Fibroblast of skin of abdomen (primary cell): ENCODE measurements around the gene SPATA24. TPM values are rescaled to one million over a fixed set of nuclear protein-coding genes. Genes with fewer than 3 reads are reported as not detected.
"Not testable (repeated sequence)": the region's sequence is repeated elsewhere in the genome, so short reads cannot be mapped to it uniquely, and the experiment has no call there.

Source experiments
- DNase-seq: peaks from one replicate; pipeline ENCODE4 v3.0.0-alpha.2; 2013
- polyA plus RNA-seq, 2 experiments: library from polyadenylated mRNA; unstranded; fragments of 120-200 nt; gene quantifications; one replicate each; pipeline ENCODE4 v1.2.1, GENCODE V29; 2013; ENCODE audit not compliant: insufficient read length in 2 of 2

Gene SPATA24, protein sequence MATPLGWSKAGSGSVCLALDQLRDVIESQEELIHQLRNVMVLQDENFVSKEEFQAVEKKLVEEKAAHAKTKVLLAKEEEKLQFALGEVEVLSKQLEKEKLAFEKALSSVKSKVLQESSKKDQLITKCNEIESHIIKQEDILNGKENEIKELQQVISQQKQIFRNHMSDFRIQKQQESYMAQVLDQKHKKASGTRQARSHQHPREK
- 3.9 TPM for polyA plus RNA-seq (2013, experiment 1 of 2; ENCODE audit: insufficient read length)
- 3.5 TPM for polyA plus RNA-seq (2013, experiment 2 of 2; ENCODE audit: insufficient read length)

DNA sequence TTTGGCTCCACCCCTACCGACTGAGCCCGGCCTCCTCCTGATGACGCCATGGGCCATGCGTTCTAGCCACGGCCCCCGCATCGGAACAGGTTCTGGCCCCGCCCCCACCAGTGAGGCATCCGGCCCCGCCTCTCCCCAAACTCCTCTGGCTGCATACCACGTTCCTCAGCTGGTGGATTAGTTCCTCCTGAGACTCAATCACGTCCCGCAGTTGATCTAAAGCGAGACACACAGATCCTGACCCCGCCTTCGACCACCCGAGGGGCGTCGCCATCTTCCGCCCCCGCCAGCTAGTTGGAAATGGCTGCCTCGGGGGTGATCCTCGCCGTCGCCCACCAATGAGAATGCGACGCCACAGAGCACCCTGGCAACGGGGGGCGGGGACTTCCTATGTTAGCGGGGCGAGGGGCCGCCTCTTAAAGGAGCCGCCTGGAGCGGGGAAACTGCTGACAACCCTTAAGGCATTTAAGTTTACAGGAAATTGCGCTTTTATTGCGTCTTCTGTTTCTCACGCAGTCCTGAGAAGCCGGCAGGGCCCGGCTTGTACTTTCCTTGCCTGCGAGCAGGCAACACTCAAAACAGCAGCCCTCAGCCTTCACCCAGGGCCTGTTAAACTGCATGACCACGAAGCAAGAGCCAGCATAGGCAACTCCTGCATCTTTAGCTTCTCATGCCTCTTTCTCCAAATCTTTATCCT lies at the start of gene SPATA24:
Gene SPATA24, minus strand, starts transcription at position 303 of the 697 bp plus-strand sequence. Its CDS starts 29 bp downstream, at position 274.
- DNase-seq: peak; percentile 98

DNA sequence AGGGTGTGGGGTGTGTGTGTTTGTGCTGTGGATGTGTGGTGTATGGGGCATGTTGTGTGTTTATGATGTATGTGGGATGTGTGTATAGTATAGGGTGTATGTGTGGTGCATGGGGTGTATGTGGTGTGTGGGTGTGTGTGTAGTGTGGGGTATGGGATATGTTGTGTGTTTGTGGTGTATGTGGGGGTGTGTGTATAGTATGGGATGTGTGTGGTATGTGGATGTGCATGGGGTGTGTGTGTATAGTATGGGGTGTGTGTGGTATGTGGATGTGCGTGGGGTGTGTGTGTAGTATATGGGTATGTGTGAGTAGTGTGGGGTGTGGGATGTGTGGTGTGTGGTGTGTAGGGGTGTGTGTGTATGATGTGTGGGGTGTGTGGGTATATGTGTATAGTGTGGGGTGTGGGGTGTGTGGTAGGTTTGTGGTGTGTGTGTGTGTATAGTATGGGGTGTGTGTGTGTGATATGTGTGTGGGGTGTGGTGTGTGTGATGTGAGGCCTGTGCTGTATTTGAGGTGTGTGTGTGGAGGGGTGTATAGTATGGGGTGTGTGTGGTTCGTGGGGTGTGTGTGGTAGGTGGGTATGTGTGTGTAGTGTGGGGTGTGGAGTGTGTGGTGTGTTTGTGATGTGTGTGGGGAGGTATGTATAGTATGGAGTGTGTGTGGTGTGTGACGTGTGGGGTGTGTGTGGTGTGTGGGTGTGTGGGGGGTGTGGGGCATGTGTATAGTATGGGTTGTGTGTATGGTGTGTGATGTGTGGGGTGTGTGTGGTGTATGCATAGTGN lies 48.2 kb upstream of the SPATA24 start:
- DNase-seq: no peak

DNA sequence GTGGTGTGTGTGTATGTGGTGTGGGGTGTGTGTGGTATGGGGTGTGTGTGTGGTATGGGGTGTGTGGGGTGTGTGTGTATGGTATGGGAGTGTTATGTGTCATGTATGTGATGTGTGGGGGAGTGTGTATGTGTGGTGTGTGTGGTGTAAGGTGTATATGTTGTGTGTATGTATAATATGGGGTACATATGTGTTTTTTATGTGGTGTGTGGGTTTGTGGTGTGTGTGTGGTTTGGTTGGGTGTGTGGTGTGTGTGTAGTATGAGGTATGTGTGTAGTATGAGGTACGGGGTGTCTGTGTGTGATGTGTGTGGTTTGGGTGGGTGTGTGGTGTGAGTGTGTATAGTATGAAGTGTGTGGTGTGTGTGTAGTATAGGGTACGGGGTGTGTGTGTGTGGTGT lies 47.3 kb upstream of the SPATA24 start:
- DNase-seq: no peak

DNA sequence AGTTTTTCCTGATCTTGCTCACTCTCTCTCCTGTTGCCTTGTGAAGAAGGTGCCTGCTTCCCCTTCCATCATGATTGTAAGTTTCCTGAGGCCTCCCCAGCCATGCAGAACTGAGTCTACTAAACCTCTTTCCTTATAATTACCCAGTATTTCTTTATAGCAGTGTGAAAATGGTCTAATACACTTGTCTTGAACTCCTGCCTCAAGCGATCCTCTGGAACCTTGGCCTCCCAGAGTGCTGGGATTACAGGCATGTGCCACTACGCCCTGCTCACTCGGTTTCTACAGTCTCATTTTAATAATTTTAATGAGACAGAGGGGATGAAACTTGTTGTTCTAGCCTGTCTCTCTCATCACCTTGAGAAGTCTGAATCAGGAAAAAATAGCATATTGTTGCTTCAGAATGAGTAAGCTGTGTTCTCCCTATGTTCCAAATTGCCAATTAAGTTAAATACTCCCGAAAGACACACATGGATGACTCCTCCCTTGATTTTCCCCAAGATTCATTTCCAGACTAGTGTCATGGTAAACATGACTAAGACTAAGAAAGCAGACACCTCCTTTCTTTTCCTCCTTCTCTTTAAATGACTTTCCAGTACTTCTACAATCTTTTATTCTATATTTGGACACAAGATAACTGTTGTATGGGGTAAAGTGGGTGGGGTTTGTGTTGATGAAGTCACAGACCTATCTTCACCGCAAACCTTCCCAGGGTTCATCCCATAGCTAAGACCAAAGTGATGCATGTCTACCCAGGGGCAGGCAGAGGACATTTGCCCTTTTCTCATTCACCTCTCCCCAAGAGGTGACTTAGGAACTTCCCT lies 43.3 kb upstream of the SPATA24 start:
- DNase-seq: peak; percentile 58

DNA sequence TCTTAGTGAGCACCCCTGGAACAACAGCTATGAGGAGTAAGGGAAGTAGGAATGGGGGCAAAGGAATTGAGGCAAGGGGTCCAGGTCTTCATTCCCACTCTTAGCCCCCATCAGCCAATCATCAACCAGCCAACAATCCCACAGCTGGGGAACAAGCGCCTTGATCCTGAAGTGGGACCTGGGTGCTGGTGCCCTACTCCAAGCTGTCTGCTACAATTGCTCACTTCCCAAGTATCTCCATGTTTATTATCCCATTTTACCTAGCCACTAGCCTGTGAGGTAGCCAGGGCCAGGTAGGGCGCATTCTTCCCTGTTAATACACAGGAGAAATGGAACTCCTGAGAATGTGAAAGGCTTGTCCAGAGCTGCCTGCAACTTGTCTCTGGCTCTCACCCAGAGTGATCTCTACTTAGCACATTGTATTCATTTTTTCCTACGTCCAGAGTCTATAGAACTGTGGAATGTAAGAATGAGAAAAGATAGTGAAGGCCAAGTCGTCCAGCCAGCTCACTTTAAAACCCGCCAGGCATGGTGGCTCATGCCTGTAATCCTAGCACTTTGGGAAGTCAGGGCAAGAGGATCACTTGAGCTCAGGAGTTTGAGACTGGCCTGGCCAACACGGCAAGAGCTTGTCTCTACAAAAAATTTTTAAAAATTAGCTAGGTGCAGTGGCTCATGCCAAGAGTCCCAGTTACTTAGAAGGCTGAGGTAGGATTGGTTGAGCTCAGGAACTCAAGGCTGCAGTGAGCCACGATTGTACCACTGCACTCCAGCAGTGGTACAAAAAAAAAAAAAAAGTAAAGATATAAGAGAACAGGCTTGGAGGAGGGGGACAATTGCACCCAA lies 41.7 kb upstream of the SPATA24 start:
- DNase-seq: peak; percentile 89

DNA sequence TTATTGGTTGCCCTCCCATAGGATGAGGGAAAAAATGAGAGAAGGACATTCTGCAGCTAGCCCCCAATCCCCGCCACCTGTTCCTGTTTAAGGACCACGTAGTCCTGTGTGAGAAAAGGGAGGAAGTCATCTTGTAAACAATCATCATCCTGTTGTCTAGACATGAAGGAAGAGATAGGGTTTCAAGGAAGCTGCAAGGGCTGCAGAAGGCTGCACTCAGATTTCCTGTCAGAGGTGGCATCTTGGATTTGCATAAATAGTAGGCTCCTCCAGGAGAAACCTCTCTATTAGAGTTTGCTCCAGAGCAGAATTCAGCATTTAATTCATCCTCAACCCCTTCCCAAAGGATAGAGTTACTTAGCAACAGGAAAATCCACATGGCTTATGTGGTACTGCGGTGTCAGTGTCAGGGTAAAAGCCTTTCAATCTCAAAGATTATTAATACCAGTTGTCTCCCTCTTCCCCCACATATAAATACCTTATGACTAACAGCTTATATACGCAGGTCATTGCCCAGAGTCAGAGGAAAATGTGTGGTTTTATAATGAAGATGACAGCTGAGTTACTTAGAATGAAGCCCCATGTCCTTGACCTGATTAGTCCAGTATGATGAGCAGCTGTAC lies 40.1 kb upstream of the SPATA24 start:
- peak; percentile 96 for DNase-seq

DNA sequence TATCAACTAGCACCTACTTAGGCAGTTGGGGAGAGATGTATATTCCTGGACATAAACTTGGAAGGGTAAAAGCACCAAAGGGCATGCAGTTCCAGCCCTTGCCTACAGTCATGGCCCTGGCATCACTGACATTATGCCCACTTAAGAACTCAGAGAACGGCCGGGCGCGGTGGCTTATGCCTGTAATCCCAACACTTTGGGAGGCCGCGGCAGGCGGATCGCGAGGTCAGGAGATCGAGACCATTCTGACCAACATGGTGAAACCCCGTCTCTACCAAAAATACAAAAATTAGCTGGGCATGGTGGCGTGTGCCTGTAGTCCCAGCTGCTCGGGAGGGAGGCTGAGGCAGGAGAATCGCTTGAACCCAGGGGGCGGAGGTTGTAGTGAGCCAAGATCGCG lies 36.5 kb upstream of the SPATA24 start:
- not testable (repeated sequence) for DNase-seq

DNA sequence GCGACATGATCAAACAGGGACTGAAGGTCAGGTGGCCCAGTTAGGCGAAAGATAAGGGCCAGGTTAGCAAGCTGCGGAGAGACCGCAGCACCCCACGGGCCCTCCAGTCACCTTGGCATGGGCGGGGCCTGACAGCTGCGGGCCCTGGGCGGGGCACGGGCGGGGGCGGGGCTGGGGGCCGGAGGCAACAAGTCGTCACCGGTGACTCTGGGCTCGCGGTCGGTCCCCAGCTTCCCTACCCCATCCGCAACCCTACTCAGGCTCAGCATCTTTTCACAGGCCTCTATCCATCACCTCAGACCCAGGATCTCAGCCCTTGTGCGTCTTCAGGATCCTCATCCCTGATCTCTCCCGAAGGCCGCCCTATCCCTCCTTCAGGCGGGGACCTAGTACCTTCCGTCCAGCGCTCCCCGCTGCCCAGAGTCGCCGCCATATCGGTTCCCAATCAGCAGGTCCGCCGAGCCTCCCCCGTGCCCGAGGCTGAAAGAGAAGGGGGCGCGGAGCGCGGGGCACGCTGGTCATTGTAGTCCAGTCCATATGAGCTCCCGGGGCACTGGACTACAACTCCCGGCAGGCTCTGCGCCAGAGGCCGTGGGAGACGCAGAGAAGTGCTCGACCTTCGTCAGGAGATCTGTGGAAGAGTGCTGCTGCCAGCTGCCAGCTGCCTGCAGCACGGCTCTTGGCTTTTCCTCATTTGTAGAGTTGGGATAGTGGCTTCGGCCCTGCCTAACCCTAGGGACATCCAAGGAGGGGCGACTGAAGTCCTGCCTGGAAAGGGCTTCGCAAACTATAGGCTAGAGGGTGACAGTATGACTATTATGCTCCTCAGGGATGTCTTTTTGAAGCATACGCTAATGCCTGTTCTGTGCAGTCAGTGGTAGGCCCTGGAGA lies 35.4 kb upstream of the SPATA24 start, which contains the start of gene DNAJC18:
Gene DNAJC18, minus strand, starts transcription at position 513 of the 891 bp plus-strand sequence. Its CDS starts 80 bp downstream, at position 433.
- DNase-seq: peak; percentile 90

DNA sequence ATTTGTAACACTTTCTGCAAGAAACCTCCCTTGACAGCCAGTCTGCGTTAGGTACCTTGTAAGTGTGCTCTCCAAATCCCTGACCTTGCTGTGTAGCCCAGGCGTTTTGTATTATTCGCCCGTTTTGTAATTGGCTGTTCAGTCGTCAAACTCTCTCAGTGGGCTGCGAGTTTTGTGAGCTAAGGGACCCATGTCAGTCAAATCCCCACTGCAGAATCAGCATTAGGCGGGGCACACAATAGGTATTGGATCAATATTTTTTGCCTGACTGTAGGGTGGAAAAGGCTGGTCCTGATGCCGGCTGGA lies 34.8 kb upstream of the SPATA24 start:
- no peak for DNase-seq

DNA sequence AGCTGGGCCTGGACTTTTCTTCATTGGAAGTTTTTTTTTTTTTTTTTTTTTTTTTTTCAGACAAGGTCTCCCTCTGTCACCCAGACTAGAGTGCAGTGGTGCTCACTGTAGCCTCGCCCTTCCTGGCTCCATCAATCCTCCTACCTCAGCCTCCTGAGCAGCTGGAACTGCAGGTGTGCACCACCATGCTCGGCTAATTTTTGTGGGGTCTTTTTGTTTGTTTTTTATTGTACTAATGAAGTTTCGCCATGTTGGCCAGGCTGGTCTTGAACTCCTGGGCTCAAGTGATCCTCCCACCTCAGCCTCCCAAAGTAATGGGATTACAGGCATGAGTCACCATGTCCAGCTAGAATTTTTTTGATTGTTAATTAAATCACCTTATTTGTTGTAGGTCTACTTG lies 31.8 kb upstream of the SPATA24 start:
- no peak for DNase-seq

DNA sequence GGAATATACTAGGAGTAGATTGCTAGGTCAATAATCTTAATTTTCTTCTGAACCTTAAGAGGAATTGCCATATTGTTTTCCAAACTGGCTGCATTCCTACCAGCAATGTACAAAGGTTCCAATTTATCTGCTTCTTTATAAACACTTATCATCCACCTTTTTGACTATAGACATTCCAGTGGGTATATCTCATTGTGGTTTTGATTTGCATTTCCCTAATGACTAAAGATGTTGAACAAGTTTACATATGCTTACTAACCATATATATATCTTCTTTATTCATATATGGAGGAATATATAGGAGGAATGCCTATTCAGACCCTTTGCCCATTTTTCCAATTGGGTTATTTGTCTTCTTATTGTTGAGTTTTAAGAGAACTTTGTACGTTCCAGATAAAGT lies 27.8 kb upstream of the SPATA24 start:
- no peak for DNase-seq

DNA sequence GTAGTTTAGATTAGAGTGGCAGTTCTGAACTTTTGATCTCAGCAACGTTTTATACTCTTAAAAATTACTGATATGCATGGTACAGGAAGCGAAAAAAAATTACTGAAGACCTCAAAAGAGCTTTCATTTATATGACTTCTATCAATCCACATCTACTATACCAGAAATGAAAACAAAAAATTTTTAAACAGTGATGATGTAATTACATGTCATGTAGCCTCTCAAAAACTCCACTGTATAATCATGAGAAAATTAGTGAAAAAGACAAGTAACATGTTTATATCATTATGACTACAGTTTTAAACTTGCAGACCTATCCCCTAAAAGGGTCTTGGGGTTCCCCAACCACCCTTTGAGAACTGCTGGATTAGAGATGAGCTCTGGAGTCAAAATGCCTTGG lies 26.1 kb upstream of the SPATA24 start:
- DNase-seq: no peak

DNA sequence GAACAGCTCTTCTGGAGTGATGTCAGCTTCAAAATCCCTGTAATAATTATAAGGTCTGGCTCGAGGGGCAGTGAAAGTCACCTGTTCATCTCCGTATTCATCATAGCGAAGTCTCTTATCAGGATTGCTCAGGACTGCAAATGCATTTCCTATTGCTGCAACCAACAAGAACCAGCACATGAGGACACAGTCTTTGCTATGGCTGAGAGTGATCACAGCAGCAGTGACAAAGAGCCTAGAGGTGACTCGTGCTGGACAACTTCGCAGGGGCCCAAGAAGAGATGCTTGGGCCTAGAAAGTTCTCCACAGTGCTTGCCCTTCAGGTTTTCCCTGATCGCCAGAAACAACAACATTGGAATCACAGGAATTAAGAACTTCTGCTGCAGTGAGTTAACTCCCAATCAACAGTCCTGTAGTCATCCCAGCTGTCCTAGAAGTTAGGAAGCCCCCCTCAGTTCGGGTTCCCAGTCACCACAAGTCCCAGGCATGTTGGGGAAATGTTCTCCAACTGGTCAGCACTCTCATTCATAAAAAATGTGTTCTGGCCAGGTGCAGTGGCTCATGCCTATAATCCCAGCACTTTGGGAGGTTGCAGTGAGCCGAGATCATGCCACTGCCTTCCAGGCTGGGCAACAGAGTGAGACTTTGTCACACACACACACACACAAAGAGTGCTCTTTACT lies 22.5 kb upstream of the SPATA24 start:
- peak; percentile 83 for DNase-seq

DNA sequence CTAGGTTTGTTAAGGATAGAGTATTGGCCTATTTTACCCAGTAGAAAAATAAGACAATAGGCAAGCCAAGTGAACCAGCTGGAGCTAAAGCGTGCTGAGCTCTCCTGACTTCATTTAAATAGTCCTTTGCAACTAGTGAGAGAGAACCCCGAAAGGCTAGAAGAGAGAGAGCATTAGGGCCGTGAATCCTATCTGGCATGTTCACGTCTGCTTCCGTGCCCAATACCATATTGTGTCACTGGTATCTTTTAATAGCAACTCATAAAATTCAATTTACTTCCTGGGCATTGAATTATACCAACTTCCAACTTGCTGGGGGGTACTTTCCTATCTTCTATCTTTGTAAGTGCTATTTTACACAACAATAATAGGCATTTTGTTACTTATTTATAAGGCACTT lies 21.6 kb upstream of the SPATA24 start:
- DNase-seq: no peak

DNA sequence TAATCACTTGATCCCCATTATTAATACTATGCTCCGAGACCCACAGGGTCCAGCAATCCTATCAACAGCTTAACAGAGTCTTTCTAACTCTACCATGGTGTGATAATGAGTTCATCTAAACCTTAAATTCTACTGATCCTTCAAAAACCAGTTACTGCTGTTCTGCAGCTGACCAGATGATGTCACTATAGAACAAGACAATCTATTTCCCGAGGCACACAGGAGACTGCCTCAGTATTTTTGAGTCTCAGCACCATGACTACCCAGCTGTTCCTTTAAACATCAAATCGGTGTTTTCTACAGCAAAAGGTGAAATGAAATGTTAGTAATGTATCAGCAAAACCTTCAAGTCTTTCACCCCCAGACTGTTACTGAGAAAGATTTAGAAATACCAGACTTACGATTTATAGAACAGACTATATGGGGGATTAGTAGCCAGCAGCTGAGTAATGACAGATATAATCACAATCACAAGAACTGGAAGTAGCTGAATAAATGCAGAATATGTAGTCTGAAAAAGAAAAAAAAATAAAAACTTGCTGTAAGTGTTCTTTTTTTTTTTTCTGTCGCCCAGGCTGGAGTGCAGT lies 18.5 kb upstream of the SPATA24 start:
- DNase-seq: peak; percentile 70

DNA sequence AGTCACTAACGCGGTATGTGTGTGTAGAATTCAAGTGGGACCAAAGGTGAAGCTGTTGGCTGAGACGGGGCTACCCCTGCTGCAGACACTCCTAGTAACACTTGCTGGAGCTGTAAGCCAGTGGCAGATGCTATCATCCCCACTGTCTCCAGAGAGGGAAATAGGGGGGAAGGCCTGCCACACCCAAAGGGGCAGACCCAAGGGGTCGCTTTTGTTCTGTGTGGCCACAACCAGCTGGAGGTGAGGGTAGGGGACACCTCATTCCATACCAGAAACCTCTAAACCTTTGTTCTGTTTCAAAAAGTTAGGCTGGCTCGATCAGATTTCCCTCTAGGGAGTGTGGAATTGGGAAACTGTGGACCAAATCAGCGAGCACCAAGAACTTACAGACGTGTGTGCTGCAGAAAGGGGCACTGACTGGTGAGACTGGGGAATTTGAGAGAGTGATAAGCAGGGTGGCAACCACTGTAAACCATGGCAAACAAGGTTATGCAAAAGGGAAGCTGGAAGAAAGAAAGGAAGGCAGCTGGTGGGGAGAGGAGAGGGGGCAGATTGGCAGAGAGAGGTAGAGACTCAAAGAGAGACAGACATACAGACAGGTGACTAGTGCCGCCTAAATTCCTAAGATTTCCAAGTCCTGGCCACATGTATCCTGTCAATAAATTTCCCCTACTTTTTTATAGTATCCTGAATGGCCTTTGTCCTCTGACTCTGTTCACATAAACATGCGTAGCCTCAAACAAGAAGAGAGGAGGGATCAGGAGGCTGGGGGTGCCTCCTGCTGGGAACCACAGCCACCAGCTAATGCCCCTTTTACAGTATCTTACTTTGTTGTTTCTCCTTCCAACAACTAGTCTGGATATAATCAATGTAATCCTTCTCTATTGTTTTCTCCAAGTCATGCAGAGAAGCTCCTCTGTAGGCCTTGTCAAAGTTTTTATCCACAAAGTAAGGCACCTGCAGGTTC lies 15.6 kb upstream of the SPATA24 start:
- DNase-seq: no peak

DNA sequence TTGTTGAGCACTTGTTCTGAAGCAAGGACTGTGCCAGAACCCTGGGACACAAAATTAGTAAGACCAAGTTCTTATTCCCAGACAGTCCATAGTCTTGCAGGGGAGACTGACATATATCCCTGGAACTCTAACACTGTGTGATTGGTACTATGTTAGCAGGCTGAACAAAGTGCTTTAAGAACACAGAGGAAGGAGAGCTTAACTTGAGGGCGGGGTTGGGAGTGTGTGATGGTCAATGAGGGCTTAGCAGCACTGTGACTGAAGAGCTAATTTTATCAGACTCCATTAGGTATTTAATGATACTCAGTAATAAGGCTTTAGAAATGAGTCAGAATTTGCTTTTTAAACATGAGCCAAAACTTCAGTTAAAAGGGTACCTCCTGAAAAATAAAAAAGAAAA lies 14.9 kb upstream of the SPATA24 start:
- no peak for DNase-seq

DNA sequence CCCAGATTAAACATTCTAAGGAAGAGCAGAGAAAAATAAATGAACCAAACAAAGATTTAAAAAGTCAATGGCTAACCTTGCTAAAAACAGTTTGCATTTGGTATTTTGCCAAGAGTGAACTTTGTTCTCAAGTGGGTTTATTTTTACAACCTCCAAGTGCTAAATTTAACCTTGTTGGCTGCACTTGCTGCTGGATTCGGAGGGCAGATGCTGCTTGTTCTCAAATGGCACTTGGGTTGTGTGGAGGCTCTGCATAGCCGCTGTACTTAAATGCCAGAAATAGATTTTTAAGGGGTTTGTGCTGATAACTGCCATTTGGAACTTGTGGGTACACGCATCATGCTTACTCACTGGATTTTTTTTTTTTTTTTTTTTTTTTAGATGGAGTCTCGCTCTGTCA lies 13.3 kb upstream of the SPATA24 start:
- no peak for DNase-seq
